Parathyroid adenoma (tissue), 2 donors: ENCODE measurements around the gene UQCR11.

Source experiments
- H2AFZ ChIP-seq: fragments of 300-600 bp; sonication (generic); one replicate; pipeline ENCODE4 v1.7.0; 2017; ENCODE audit warnings: antibody characterized with exemption, mild to moderate bottlenecking
- H3K27ac ChIP-seq: fragments of 300-600 bp; sonication (generic); one replicate; pipeline ENCODE4 v1.7.0; 2017
- H3K27me3 ChIP-seq: fragments of 300-600 bp; sonication (generic); one replicate; pipeline ENCODE4 v1.7.0; 2017; ENCODE audit warnings: low read length; ENCODE audit not compliant: control insufficient read depth, insufficient read depth
- H3K36me3 ChIP-seq: fragments of 300-600 bp; sonication (generic); one replicate; pipeline ENCODE4 v1.7.0; 2017; ENCODE audit warnings: low read length; ENCODE audit not compliant: control insufficient read depth, insufficient read depth
- H3K4me1 ChIP-seq: fragments of 300-600 bp; sonication (generic); one replicate; pipeline ENCODE4 v1.7.0; 2017; ENCODE audit warnings: control low read depth
- H3K4me2 ChIP-seq: fragments of 300-600 bp; sonication (generic); one replicate; pipeline ENCODE4 v1.7.0; 2017; ENCODE audit warnings: low read length
- H3K4me3 ChIP-seq: fragments of 300-600 bp; sonication (generic); one replicate; pipeline ENCODE4 v1.7.0; 2017; ENCODE audit warnings: low read depth, low read length
- H3K79me2 ChIP-seq: fragments of 300-600 bp; sonication (generic); one replicate; pipeline ENCODE4 v1.7.0; 2017; ENCODE audit warnings: control low read depth
- H3K9ac ChIP-seq: fragments of 300-600 bp; sonication (generic); one replicate; pipeline ENCODE4 v1.7.0; 2017; ENCODE audit warnings: mild to moderate bottlenecking
- H3K9me3 ChIP-seq: fragments of 300-600 bp; sonication (generic); one replicate; pipeline ENCODE4 v1.7.0; 2017; ENCODE audit warnings: low read length; ENCODE audit not compliant: control insufficient read depth
- TF ChIP-seq, protein P1 (sequence below): fragments of 300-600 bp; sonication (generic); IDR thresholded peaks from one replicate; pipeline ENCODE4 v1.7.0; 2017; ENCODE audit warnings: antibody characterized with exemption, mild to moderate bottlenecking
- donor health status: primary hyperparathyroidism.

UQCR11 gene

DNA sequence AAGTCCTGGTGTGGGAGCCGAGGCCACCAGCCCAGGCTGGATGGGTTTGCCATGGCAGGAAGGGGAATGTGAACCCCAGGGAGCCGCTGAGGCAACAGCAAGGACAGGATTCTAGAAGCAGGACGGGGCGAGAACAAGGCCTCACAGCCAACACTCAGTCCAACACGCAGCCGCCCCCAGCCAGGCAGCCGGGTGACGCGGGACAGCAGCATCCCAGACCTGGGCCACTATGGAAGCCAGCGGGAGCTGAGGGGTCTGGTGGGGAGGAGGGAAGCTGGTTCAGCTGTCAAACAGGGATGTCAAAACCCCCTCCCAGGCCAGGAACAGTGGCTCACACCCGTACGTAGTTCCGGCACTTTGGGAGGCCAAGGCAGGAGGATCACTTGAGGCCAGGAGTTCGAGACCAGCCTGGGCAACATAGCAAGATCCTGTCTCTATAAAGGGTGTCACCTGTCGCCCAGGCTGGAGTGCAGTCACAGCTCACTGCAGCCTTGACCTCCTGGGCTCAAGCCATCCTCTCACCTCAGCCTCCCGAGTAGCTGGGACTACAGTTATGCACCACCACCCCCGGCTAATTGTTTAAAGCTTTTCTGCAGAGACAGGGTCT is 43.9 kb downstream of the UQCR11 start:
- H3K4me3 ChIP-seq: no peak overlapping the region
- H3K36me3 ChIP-seq: no peaks in the 10 kb centered on the region
- H3K27ac ChIP-seq: no peak overlapping the region
- H3K4me2 ChIP-seq: no peak overlapping the region
- H3K79me2 ChIP-seq: no peaks in the 10 kb centered on the region
- H3K27me3 ChIP-seq: no peaks in the 10 kb centered on the region
- H3K9ac ChIP-seq: no peak overlapping the region
- TF ChIP-seq, protein P1, sequence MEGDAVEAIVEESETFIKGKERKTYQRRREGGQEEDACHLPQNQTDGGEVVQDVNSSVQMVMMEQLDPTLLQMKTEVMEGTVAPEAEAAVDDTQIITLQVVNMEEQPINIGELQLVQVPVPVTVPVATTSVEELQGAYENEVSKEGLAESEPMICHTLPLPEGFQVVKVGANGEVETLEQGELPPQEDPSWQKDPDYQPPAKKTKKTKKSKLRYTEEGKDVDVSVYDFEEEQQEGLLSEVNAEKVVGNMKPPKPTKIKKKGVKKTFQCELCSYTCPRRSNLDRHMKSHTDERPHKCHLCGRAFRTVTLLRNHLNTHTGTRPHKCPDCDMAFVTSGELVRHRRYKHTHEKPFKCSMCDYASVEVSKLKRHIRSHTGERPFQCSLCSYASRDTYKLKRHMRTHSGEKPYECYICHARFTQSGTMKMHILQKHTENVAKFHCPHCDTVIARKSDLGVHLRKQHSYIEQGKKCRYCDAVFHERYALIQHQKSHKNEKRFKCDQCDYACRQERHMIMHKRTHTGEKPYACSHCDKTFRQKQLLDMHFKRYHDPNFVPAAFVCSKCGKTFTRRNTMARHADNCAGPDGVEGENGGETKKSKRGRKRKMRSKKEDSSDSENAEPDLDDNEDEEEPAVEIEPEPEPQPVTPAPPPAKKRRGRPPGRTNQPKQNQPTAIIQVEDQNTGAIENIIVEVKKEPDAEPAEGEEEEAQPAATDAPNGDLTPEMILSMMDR: no peak
- no peaks in the 10 kb centered on the region for H3K4me1 ChIP-seq
- no peaks in the 10 kb centered on the region for H3K9me3 ChIP-seq
- H2AFZ ChIP-seq: no peak overlapping the region

DNA sequence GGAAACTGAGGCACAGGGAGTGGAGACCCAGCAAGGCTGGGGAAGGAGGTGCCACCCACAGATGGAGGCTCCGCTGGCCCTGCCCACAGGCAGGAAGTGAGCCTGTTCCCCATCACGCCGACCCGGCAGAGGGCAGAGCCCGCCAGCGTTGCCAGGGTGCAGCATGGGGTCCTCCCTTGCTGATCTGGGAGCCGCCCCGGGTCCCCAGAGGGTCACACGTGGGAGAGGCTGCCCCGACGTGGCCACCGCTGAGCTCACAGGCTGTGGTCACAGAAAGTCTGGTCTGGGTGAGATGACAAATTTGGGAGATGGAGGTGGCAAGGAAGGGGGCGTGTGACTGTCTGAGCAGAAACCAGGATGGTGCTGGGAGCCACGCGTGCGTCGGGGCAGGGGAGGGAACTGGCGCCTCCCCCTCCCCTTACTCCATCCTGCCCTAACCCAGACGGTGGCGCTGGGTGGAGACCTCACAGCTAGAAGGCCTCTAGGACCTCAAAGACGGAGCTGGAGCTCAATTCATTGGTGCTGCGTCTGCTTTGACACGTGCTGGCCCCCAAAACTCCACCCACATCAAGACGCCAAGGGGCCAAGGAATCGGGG is 44.9 kb downstream of the UQCR11 start:
- Histone ChIP-seq H3K4me2 (no peak overlapping the region), H3K9me3 (no peaks in the 10 kb centered on the region), H3K36me3 (no peaks in the 10 kb centered on the region), H3K9ac (no peak overlapping the region), H3K4me1 (no peaks in the 10 kb centered on the region), H3K4me3 (no peak overlapping the region), H3K27ac (no peak overlapping the region), H3K79me2 (no peaks in the 10 kb centered on the region), H3K27me3 (no peaks in the 10 kb centered on the region), H2AFZ (no peak overlapping the region)
- TF ChIP-seq, protein P1: no peak

DNA sequence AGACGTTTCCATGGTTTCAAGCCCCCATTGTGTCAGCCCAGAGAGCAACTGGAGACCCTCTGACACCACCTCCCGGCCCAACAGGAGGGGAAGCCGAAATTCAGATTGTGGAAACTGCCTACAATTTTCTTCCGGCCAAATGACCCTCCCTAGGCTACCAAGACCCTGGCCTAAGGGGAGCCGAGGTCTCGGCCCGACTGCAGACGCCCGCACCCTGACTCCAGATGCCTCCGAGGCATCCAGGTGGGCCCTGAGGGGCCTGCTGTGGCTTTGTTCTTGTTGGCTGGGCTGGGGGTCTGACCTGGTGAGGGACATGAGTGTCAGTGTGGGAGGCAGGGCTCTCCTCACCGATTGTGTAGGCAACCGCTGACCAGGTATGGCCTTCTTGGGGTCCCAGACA is 46.7 kb downstream of the UQCR11 start:
- Histone ChIP-seq H3K4me2 (no peak overlapping the region), H3K4me1 (no peaks in the 10 kb centered on the region), H3K27ac (no peak overlapping the region), H3K9me3 (no peaks in the 10 kb centered on the region), H3K79me2 (no peaks in the 10 kb centered on the region), H3K9ac (no peak overlapping the region), H2AFZ (no peak overlapping the region), H3K4me3 (no peak overlapping the region), H3K36me3 (no peaks in the 10 kb centered on the region), H3K27me3 (no peaks in the 10 kb centered on the region)
- TF ChIP-seq, protein P1: no peak

DNA sequence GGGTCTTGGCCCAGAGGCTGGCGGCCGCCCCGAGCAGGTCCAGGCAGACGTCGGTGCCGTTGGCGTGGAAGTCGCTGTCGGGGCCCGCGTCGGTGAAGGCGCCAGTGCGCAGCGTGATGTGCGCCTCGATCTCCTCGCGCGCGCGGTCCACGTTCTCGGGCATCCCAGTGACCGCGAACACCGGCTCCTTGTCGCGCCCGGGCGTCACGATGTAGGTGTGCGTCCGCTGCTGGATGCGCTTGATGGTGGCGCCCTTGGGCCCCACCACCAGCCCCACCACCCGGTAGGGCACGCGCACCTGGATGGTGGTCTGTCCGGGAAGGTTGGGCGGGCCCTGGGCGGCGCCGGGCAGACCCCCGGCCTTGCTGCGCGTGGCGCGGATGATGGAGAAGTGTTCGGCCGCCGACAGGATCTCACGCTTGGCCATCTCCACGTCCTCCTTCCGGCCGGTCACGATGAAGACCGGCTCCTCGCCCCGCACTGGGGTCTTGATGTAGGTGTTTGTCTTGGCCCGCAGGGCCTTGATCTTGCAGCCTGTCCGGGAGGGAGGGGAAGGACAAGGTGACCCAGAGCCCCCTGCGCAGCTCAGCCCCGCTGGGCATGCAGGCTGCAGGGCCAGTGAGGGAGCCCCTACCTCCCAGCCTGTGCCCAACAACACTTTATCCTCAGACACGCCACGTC is 48.7 kb downstream of the UQCR11 start:
- TF ChIP-seq, protein P1: no peak
- H3K4me3 ChIP-seq: no peak overlapping the region
- no peaks in the 10 kb centered on the region for H3K4me1 ChIP-seq
- H3K79me2 ChIP-seq: no peaks in the 10 kb centered on the region
- no peak overlapping the region for H2AFZ ChIP-seq
- H3K9ac ChIP-seq: no peak overlapping the region
- H3K4me2 ChIP-seq: no peak overlapping the region
- no peaks in the 10 kb centered on the region for H3K27me3 ChIP-seq
- no peaks in the 10 kb centered on the region for H3K36me3 ChIP-seq
- H3K9me3 ChIP-seq: no peaks in the 10 kb centered on the region
- no peak overlapping the region for H3K27ac ChIP-seq
